CD4-positive, alpha-beta T cell (primary cell): ENCODE measurements around the gene ITSN1. TPM values are rescaled to one million over a fixed set of nuclear protein-coding genes. Genes with fewer than 3 reads are reported as not detected.

Experiments used
- ATAC-seq: fragments of 200-7000 bp; cut with Tn5 transposase; one replicate; pipeline ENCODE4 v1.10.0; 2022; ENCODE audit warnings: mild to moderate bottlenecking; ENCODE audit not compliant: poor library complexity
- CTCF ChIA-PET: fragments of 350-600 bp; sonication (Branson Sonifier 250); formaldehyde crosslinking; loops from one replicate; lab custom pipeline; 2021; ENCODE audit warnings: antibody characterized with exemption, inconsistent platforms; lab: Charles Lee
- POLR2A ChIA-PET: fragments of 350-600 bp; sonication (Branson Sonifier 250); formaldehyde crosslinking; loops from one replicate; lab custom pipeline; 2021; ENCODE audit warnings: antibody characterized with exemption, inconsistent platforms; lab: Charles Lee
- DNase-seq, 14 experiments: peaks; one replicate each; pipeline ENCODE4 v3.0.0-alpha.2; 2013 to 2020; ENCODE audit warnings: mixed read lengths in 2 of 14
- H3K27ac ChIP-seq, 2 donors: one replicate each; pipeline versions ENCODE4 v1.5.1 to v1.7.0; 2013; ENCODE audit warnings: low read length in 2 of 2, low read depth in 1 of 2, mild to moderate bottlenecking in 1 of 2
- H3K27me3 ChIP-seq, 2 experiments: 1 replicate in 1 of 2; 2 replicates in 1 of 2; pipeline versions ENCODE4 v1.6.1 to v1.7.0; 2013; ENCODE audit warnings: low read length in 2 of 2, control low read depth in 1 of 2, mild to moderate bottlenecking in 1 of 2, moderate library complexity in 1 of 2; ENCODE audit not compliant: insufficient read depth in 2 of 2, control insufficient read depth in 1 of 2
- H3K36me3 ChIP-seq: one replicate; pipeline ENCODE4 v1.6.1; 2013; ENCODE audit warnings: low read length, control low read depth; ENCODE audit not compliant: insufficient read depth
- H3K4me1 ChIP-seq: one replicate; pipeline ENCODE4 v1.6.1; 2013; ENCODE audit warnings: low read length, control low read depth; ENCODE audit not compliant: insufficient read depth
- H3K4me3 ChIP-seq: one replicate; pipeline ENCODE4 v1.5.1; 2013; ENCODE audit warnings: mild to moderate bottlenecking, low read length, moderate library complexity
- H3K9me3 ChIP-seq, 2 experiments: 1 replicate in 1 of 2; 2 replicates in 1 of 2; pipeline versions ENCODE4 v1.6.1 to v1.7.0; 2013; ENCODE audit warnings: low read length in 2 of 2, mild to moderate bottlenecking in 2 of 2, control low read depth in 1 of 2, moderate library complexity in 1 of 2; ENCODE audit not compliant: control insufficient read depth in 1 of 2, insufficient read depth in 1 of 2
- H3K27ac Mint-ChIP-seq: one replicate; pipeline ENCODE4 v1.8.0; 2020; ENCODE audit warnings: mixed read lengths
- H3K27me3 Mint-ChIP-seq: one replicate; pipeline ENCODE4 v1.8.0; 2021; ENCODE audit warnings: mixed read lengths
- H3K36me3 Mint-ChIP-seq: one replicate; pipeline ENCODE4 v1.8.0; 2021; ENCODE audit warnings: low read depth, mixed read lengths
- H3K4me1 Mint-ChIP-seq: one replicate; pipeline ENCODE4 v1.8.0; 2021; ENCODE audit warnings: low read depth, mixed read lengths
- H3K4me3 Mint-ChIP-seq: one replicate; pipeline ENCODE4 v1.8.0; 2020; ENCODE audit warnings: mild to moderate bottlenecking, mixed read lengths
- H3K9me3 Mint-ChIP-seq: one replicate; pipeline ENCODE4 v1.8.0; 2020; ENCODE audit warnings: mixed read lengths
- CTCF ChIP-seq: fragments of 200-600 bp; IDR thresholded peaks from one replicate; pipeline ENCODE4 v1.8.0; 2022; ENCODE audit warnings: antibody characterized with exemption, mild to moderate bottlenecking
- intact Hi-C, 2 experiments: fragments of 100-400 bp; cut with DNase I in 1 of 2; cut with micrococcal nuclease in 1 of 2; formaldehyde crosslinking; loops; one replicate each; pipeline versions ENCODE4 v1.15.1 to v1.9.0; 2023 to 2025; cut with DNase I, micrococcal nuclease
- total RNA-seq, 174 experiments: library from RNA in 2 of 174; stranded (reverse) in 2 of 174; gene quantifications; one replicate each; pipeline ENCODE4 v1.2.3 and lab custom pipeline; 2021 to 2026

Gene ITSN1
- total RNA-seq, 2 experiments from 2014 or later = 2.1 to 3.0 TPM

- Histone ChIP-seq H3K4me1 (no peaks in the 10 kb centered on the region), H3K9me3 (peaks cover 0 to 8% of the 10 kb centered on the region in 2 experiments), H3K27me3 (no peaks in the 10 kb centered on the region), H3K36me3 (no peaks in the 10 kb centered on the region), H3K4me3 (no peak overlapping the region), H3K27ac (no peak overlapping the region)
- Mint-ChIP-seq H3K27ac (no peak overlapping the region), H3K9me3 (no peaks in the 10 kb centered on the region), H3K27me3 (no peaks in the 10 kb centered on the region), H3K4me1 (no peaks in the 10 kb centered on the region), H3K36me3 (no peaks in the 10 kb centered on the region), H3K4me3 (no peak overlapping the region)
- ChIA-PET CTCF (no interaction called here), POLR2A (no interaction called here)
- DNase-seq (no peak), ATAC-seq (no peak)
- TF ChIP-seq CTCF = no peak
- intact Hi-C loops = no loop called here
Measured at GRCh38 chr21:33829844-33830243, 187.5 kb downstream of the ITSN1 start.

GRCh38 chr21:33831962-33832659 is 189.8 kb downstream of the ITSN1 start:
- DNase-seq = no peak

GRCh38 chr21:33834801-33835500 is 192.7 kb downstream of the ITSN1 start:
- Mint-ChIP-seq H3K9me3 (no peaks in the 10 kb centered on the region), H3K4me3 (no peak overlapping the region), H3K27me3 (no peaks in the 10 kb centered on the region), H3K36me3 (no peaks in the 10 kb centered on the region), H3K27ac (no peak overlapping the region), H3K4me1 (no peaks in the 10 kb centered on the region)
- DNase-seq (no peak), ATAC-seq (no peak)
- no peak for TF ChIP-seq CTCF
- H3K9me3 ChIP-seq = peaks cover 0 to 7% of the 10 kb centered on the region in 2 experiments
- no peak overlapping the region for H3K27ac ChIP-seq
- no peaks in the 10 kb centered on the region for H3K36me3 ChIP-seq
- no peaks in the 10 kb centered on the region for H3K4me1 ChIP-seq
- H3K4me3 ChIP-seq = no peak overlapping the region
- H3K27me3 ChIP-seq = no peaks in the 10 kb centered on the region
- intact Hi-C loops = no loop called here
- ChIA-PET POLR2A (no interaction called here), CTCF (no interaction called here)

More at GRCh38 chr21:33831962-33832659, 189.8 kb downstream of the ITSN1 start:
- H3K9me3 Mint-ChIP-seq = no peaks in the 10 kb centered on the region
- Histone ChIP-seq H3K27me3 (no peaks in the 10 kb centered on the region), H3K27ac (no peak overlapping the region), H3K36me3 (no peaks in the 10 kb centered on the region), H3K4me1 (no peaks in the 10 kb centered on the region), H3K4me3 (no peak overlapping the region), H3K9me3 (peaks cover 0 to 8% of the 10 kb centered on the region in 2 experiments)
- H3K36me3 Mint-ChIP-seq = no peaks in the 10 kb centered on the region
- ChIA-PET POLR2A (no interaction called here), CTCF (no interaction called here)
- no peak overlapping the region for H3K27ac Mint-ChIP-seq
- H3K27me3 Mint-ChIP-seq = no peaks in the 10 kb centered on the region
- H3K4me3 Mint-ChIP-seq = no peak overlapping the region
- no peak for TF ChIP-seq CTCF
- no peaks in the 10 kb centered on the region for H3K4me1 Mint-ChIP-seq
- ATAC-seq = no peak
- intact Hi-C loops = no loop called here
